Measurements from ENCODE around the gene SAPCD1.

SAPCD1 gene

GRCh38 chr6:31762356-31762755, at the start of gene SAPCD1:
SAPCD1 (plus strand) TSS chr6:31762656; CDS start chr6:31763055, 399 bp downstream.
- DNase-seq (ENCODE audit: low read depth): no peak
- no peak for TF ChIP-seq CTCF (IDR thresholded peaks at IDR 0.05; ENCODE audit: low read depth, low read length, missing control alignments)

DNA sequence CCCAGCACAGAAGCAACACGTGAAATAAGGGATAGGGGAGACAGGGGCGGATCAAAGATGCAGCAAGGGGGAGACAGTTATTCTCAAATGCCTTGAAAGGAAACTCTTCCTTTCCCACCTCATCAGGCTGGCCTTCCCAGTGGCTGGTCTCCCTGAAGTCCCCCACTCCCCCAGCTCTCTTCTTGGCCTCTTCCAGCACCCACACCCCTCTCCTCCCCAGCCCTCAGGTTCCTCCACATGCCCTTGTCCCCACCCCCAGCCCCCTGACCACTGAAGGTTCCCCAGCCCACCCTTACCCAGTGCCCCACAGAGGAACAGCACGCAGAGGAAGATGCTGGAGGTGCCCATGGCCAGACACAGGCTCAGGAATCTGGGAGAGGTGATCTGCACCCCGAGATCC, 49.0 kb upstream of the SAPCD1 start:
- H3K4me3 ChIP-seq (ENCODE audit: low read depth, low read length): no peak overlapping the region
- no peak for DNase-seq (ENCODE audit: low read depth)
- no peak for TF ChIP-seq CTCF (IDR thresholded peaks at IDR 0.05; ENCODE audit: low read depth, low read length, missing control alignments)

More at GRCh38 chr6:31762356-31762755, at the start of gene SAPCD1:
- H3K4me3 ChIP-seq (ENCODE audit: low read depth, low read length): no peak within 1 kb of the TSS

GRCh38 chr6:31713991-31714684, 48.3 kb upstream of the SAPCD1 start:
- no peak for DNase-seq (ENCODE audit: low read depth)
- no peak overlapping the region for H3K4me3 ChIP-seq (ENCODE audit: low read depth, low read length)
- TF ChIP-seq CTCF (IDR thresholded peaks at IDR 0.05; ENCODE audit: low read depth, low read length, missing control alignments): no peak

- no peak for DNase-seq (ENCODE audit: low read depth)
- H3K4me3 ChIP-seq (ENCODE audit: low read depth, low read length): no peak within 1 kb of the TSS
- no peak for TF ChIP-seq CTCF (IDR thresholded peaks at IDR 0.05; ENCODE audit: low read depth, low read length, missing control alignments)
Observed at GRCh38 chr6:31715022-31715958, 47.2 kb upstream of the SAPCD1 start, which contains the start of gene LY6G6D. LY6G6D (plus strand) TSS chr6:31715348; CDS start chr6:31715356, 8 bp downstream.

GRCh38 chr6:31717499-31718222, 44.8 kb upstream of the SAPCD1 start:
- no peak for DNase-seq (ENCODE audit: low read depth)
- no peak overlapping the region for H3K4me3 ChIP-seq (ENCODE audit: low read depth, low read length)
- TF ChIP-seq CTCF (IDR thresholded peaks at IDR 0.05; ENCODE audit: low read depth, low read length, missing control alignments): no peak

- no peak for DNase-seq (ENCODE audit: low read depth)
- no peak overlapping the region for H3K4me3 ChIP-seq (ENCODE audit: low read depth, low read length)
- TF ChIP-seq CTCF (IDR thresholded peaks at IDR 0.05; ENCODE audit: low read depth, low read length, missing control alignments): no peak
Observed at GRCh38 chr6:31718265-31718664, 44.2 kb upstream of the SAPCD1 start.

All from GM12864 (cell line).